ACC112 (cell line): Measurements from ENCODE around the gene SIK3.

Source experiments
- H2AFZ ChIP-seq: fragments of 200-600 bp; sonication (generic); one replicate; pipeline ENCODE4 v1.6.0; 2017; ENCODE audit warnings: antibody characterized with exemption, low read length; ENCODE audit not compliant: unreplicated experiment
- H3K27ac ChIP-seq: fragments of 200-600 bp; sonication (generic); 2 replicates; pipeline ENCODE4 v1.5.1; 2014; ENCODE audit warnings: low read depth, mild to moderate bottlenecking, antibody characterized with exemption, low read length, moderate library complexity
- H3K27me3 ChIP-seq: fragments of 200-600 bp; sonication (generic); 2 replicates; pipeline ENCODE4 v1.6.1; 2014; ENCODE audit warnings: mild to moderate bottlenecking, antibody characterized with exemption, low read length, moderate library complexity, mixed read lengths; ENCODE audit not compliant: insufficient read depth
- H3K36me3 ChIP-seq: fragments of 200-600 bp; sonication (generic); 2 replicates; pipeline ENCODE4 v1.6.1; 2016; ENCODE audit warnings: mild to moderate bottlenecking, antibody characterized with exemption, low read length, moderate library complexity, mixed read lengths; ENCODE audit not compliant: insufficient read depth
- H3K4me1 ChIP-seq: fragments of 200-600 bp; sonication (generic); one replicate; pipeline ENCODE4 v1.6.1; 2016; ENCODE audit warnings: low read length, mixed read lengths; ENCODE audit not compliant: insufficient read depth, unreplicated experiment, control insufficient read depth
- H3K4me3 ChIP-seq: fragments of 200-600 bp; sonication (generic); 2 replicates; pipeline ENCODE4 v1.5.1; 2014; ENCODE audit warnings: mild to moderate bottlenecking, low read depth, low read length
- H3K79me2 ChIP-seq: fragments of 200-600 bp; sonication (generic); one replicate; pipeline ENCODE4 v1.6.0; 2016; ENCODE audit warnings: low read length; ENCODE audit not compliant: control insufficient read depth, unreplicated experiment, insufficient read depth

The SIK3 gene

DNA sequence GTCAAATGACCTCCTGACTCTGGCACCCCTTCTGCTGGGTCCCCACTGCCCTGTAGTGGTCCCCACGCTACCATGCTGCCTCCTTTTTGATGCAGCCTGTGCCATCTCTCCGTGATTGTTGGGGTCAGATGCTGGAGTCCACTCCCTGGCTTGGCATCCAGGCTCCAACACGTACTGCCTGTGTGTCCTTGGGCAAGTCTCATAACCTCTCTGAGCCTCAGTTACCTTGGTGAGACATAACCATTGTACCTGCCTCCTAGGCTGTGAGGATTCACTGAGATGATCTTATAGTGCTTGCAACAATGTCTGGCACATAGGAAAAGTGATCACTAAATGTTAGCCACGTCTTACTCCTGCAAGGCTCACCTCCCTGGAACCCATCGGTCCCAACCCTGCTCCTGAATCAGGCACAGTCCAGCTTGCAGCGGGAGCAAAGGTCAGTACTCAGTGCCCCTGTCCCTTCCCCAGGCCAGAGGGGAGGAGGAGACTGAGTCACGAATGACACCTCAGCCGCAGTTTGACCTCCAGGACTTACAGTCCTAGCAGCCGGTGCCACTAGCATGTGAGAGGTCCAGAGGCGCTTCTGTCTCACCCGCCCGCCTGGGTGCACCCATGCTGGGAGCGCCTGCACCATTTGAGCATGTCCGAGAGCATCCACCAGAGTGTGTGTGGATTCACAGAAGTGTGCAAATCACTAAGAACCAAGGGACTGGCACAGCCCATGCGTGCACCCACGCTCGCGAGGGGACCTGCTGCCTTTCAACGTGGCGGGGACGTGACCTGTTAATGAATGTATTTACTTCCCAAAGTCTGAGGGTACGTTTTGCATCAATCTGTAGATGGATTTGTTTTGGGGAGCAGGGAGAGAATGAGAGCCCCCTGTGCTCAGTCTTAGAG, 272.1 kb downstream of the SIK3 start:
- Histone ChIP-seq H3K4me3 (no peak overlapping the region), H3K79me2 (no peaks in the 10 kb centered on the region), H3K4me1 (peaks cover 15% of the 10 kb centered on the region), H3K27ac (no peak overlapping the region), H3K36me3 (no peaks in the 10 kb centered on the region), H2AFZ (no peak overlapping the region), H3K27me3 (no peaks in the 10 kb centered on the region)

DNA sequence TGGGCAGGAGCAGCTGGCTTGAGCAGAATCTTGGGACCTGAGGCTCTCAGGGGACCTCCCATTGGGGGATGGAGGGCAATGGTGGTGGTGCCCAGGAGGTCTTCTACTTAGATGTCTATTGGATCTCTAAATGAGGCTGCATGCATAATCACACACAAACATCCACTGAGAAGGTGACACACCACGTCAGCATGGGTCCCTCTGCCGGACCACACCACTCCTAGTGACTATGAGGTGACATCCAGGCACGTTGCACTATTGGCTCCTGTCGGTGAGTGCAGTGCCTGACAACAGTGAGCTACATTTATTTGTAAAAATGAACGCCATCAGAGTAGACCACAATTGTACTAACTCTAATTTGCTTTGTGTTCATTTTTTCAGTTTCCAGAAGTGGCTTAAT, 272.8 kb downstream of the SIK3 start:
- no peaks in the 10 kb centered on the region for H3K79me2 ChIP-seq
- H3K27ac ChIP-seq: no peak overlapping the region
- H3K4me3 ChIP-seq: no peak overlapping the region
- no peak overlapping the region for H2AFZ ChIP-seq
- H3K4me1 ChIP-seq: peaks cover 15% of the 10 kb centered on the region
- H3K36me3 ChIP-seq: no peaks in the 10 kb centered on the region
- H3K27me3 ChIP-seq: no peaks in the 10 kb centered on the region

DNA sequence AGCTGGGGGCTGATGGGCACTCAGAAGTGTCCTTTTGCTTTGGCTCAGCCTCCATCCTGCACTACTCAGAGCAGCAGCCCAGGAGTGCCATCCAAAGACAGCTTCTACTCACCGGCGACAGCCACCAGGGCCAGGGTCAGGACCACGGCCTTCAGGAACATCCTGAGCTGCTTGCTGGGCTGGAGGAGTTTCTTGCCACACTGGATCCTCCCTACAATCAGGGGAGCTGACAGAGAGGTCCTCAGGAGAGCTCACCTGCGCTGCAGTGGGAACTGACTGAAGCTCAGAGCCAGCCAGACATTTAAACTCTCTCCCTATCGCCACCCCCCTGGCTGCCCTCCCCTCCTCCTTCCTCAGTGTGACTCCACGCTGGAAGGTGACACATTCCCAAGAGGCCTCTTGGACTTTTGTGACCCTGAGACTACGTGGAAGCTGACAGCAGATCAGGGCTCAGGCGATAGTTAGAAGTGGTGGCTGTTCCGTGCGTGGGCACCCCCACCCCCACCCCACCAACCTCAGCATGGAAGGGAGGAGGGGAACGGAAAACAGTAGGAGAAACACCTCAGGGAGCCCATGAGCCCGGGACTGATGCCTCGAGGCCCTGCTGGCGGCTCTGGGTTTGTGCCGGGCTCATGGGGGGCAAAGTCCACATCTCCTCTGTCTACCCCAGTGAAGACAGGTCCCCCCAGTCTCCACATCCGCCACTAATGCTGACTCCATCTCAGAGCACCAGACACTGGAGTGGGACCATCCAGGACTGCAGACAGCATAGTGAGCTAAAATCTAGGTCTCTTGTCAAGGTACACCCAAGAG, 275.0 kb downstream of the SIK3 start, which contains the start of gene APOA4:
APOA4 (minus strand) TSS at position 274 of the 813 bp plus-strand sequence; CDS start at position 161, 113 bp downstream.
- Histone ChIP-seq H3K27me3 (no peaks in the 10 kb centered on the region), H3K4me1 (no peaks in the 10 kb centered on the region), H3K4me3 (no peak within 1 kb of the TSS), H3K36me3 (no peaks in the 10 kb centered on the region), H2AFZ (no peak within 1 kb of the TSS), H3K79me2 (no peaks in the 10 kb centered on the region), H3K27ac (no peak within 1 kb of the TSS)

DNA sequence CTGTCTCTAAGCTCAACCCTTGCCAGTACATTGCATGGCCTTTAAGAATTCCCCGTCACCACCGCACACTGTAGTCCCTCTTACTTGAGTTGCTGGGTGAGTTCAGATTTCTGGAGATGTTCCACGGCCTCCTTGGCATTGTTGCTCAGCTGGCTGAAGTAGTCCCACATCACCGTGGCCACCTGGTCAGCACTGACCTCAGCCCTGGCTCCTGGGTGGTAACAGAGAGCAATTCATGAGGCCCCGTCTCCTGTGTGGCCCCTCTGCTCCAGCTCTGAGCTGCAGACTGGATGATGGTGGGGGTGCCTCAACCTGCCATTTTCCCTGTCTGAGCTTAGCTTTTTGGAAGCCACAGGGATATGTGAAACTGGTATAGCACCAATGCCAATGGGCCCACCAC, 275.7 kb downstream of the SIK3 start:
- H3K4me1 ChIP-seq: no peaks in the 10 kb centered on the region
- no peaks in the 10 kb centered on the region for H3K79me2 ChIP-seq
- H3K36me3 ChIP-seq: no peaks in the 10 kb centered on the region
- no peak overlapping the region for H3K27ac ChIP-seq
- no peak overlapping the region for H2AFZ ChIP-seq
- no peak overlapping the region for H3K4me3 ChIP-seq
- no peaks in the 10 kb centered on the region for H3K27me3 ChIP-seq

DNA sequence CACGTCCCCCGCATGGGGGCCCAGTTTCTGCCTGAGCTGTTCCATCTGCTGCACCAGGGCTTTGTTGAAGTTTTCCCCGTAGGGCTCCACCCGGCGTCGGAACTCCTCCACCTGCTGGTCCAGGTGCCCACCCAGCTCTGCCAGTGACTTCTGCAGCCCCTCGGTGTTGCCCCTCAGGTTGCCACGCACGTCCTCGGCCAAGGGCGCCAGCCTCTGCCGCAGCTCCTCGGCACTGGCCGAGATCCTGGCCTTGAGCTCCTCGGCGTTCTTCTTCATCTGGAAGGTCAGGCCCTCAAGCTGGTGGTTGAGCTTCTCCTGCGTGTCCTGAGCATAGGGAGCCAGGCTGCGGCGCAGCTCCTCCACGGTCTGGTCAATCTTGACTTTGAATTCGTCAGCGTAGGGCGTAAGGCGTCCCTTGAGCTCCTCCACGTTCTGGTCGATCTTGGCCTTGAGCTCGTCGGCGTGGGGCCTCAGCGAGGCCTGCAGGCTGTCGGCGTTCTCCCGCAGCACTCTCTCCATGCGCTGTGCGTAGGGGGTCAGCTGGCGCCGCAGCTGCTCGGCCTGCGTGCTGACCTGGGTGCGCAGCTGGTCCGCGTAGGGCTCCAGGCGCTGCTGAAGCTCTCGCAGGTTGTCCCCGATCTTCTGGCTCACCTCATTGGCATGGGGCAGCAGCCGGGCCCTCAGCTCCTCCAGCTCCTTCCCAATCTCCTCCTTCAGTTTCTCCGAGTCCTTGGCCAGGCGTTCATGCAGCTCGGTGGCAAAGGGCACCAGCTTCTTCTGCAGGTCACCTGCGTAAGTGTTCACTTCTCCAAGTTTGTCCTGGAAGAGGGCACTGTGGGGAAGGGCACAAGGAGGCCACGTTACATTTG, 276.9 kb downstream of the SIK3 start:
- no peak overlapping the region for H3K4me3 ChIP-seq
- H3K4me1 ChIP-seq: no peaks in the 10 kb centered on the region
- no peaks in the 10 kb centered on the region for H3K27me3 ChIP-seq
- no peak overlapping the region for H2AFZ ChIP-seq
- no peaks in the 10 kb centered on the region for H3K36me3 ChIP-seq
- H3K27ac ChIP-seq: no peak overlapping the region
- no peaks in the 10 kb centered on the region for H3K79me2 ChIP-seq

DNA sequence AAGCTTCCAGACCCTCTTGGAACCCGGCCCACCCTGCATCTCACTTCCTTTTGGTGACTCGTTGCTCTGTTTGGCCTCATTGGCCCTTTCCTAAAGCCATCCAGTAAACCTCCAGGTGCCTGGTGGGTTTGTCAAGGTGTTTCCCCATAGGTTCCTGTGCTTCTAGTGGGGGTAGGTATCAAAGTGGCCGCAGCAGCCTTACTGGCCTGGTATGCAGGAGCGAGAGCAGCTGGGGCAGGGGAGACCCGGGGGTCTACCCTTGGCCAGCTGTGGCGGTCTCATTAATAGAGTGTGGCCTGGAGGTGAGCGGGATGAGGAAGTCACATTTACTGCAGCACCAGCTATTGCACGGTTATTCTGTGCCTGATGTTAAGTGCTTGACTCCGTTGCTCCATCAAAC, 279.2 kb downstream of the SIK3 start:
- no peak overlapping the region for H3K4me3 ChIP-seq
- no peaks in the 10 kb centered on the region for H3K27me3 ChIP-seq
- H3K27ac ChIP-seq: no peak overlapping the region
- H2AFZ ChIP-seq: no peak overlapping the region
- H3K36me3 ChIP-seq: no peaks in the 10 kb centered on the region
- peaks cover 2% of the 10 kb centered on the region for H3K4me1 ChIP-seq
- no peaks in the 10 kb centered on the region for H3K79me2 ChIP-seq

DNA sequence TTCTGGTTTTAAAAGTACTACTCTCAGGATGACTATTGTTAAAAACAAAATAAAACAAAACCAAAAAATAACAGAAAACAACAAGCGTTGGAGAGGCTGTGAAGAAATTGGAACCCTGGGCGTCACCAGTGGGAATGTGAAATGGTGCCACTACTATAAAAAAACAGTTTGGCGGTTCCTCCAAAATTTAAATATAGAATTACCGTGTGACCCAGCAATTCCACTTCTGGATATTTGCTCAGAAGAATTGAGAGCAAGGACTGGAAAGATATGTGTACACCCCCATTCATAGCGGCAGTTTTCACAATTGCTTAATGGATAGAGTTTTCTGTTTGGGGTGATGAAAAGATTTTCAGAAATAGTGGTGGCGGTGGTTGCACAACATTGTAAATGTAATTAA, 283.7 kb downstream of the SIK3 start:
- Histone ChIP-seq H3K79me2 (no peaks in the 10 kb centered on the region), H2AFZ (no peak overlapping the region), H3K4me1 (peaks cover 21% of the 10 kb centered on the region), H3K27me3 (no peaks in the 10 kb centered on the region), H3K27ac (no peak overlapping the region), H3K4me3 (no peak overlapping the region), H3K36me3 (no peaks in the 10 kb centered on the region)

DNA sequence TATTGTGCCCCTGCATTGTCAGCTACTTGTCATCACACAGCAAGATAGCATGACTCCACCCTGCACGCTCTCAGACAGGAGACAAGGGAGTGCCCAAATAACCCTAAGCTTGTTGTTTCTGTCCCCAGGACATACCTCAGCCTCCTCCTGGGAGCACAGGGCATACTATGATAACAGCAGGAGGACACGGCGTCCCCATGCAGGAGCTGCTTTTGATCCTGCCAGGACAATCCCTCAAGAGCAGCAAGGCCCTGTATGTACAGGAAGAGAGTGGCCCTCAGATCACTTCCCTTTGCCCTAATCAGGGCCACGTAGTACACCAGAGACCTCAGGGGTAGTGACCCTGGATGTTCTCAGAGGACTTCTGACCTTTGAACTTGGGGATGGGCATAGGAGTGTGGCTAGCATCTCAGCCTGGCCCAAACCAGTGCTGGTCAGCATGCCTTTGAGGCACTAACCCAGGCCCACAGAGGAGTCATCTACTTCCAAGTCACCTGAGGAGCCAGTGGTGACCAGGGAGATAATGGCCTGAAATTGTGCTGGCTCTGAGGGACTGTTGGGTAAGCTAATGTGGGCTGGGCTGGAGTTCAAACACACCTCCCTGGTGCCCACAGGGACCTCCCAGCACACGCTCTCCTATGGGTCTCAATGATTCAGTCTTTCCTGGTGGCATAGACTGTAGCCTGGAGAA, 284.3 kb downstream of the SIK3 start:
- Histone ChIP-seq H3K27me3 (no peaks in the 10 kb centered on the region), H2AFZ (no peak overlapping the region), H3K79me2 (no peaks in the 10 kb centered on the region), H3K27ac (no peak overlapping the region), H3K4me1 (peaks cover 24% of the 10 kb centered on the region), H3K36me3 (no peaks in the 10 kb centered on the region), H3K4me3 (no peak overlapping the region)

DNA sequence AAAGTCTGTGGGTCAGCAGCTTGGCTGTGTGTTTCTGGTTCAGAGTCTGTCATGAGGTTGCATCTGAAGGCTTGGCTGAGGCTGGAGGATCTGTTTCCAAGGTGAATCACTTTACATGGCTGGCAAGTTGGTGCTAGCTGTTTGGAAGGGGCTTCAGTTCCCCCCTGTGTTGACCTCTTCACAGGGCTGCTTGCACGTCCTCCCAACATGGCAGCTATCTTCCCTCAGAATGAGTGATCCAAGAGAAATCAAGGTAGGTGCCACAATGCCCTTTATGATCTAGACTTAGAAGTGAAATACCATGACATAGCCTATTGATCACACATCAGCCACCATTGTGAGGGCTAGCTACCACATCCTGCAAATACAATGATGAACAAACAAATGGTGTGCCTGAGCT, 285.1 kb downstream of the SIK3 start:
- Histone ChIP-seq H3K27ac (no peak overlapping the region), H3K79me2 (no peaks in the 10 kb centered on the region), H3K4me1 (peaks cover 31% of the 10 kb centered on the region), H3K27me3 (no peaks in the 10 kb centered on the region), H2AFZ (no peak overlapping the region), H3K36me3 (no peaks in the 10 kb centered on the region), H3K4me3 (no peak overlapping the region)

DNA sequence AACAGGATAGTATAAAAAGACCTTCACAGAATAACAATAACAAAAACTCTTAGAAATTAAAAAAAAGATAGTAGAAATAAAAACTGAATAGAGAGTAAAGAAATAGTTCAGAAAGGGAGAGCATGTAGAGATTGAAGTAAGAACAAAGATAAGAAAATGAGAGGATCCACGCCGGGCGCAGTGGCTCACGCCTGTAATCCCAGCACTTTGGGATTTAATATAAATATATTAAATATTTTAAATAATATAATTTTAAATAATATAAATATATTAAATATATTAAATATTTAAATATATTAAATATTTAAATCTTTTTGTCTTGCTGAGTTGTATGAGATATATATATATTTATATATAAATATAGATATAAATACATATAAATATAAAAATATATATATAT, 286.1 kb downstream of the SIK3 start:
- H3K27ac ChIP-seq: no peak overlapping the region
- no peaks in the 10 kb centered on the region for H3K79me2 ChIP-seq
- no peak overlapping the region for H3K4me3 ChIP-seq
- peaks cover 38% of the 10 kb centered on the region for H3K4me1 ChIP-seq
- no peaks in the 10 kb centered on the region for H3K27me3 ChIP-seq
- H2AFZ ChIP-seq: no peak overlapping the region
- H3K36me3 ChIP-seq: no peaks in the 10 kb centered on the region
